GM23338 (cell line): ENCODE data around the gene TXNL4A. TPM values are rescaled to one million over a fixed set of nuclear protein-coding genes. Genes with fewer than 3 reads are reported as not detected.

Experiments used
- ATAC-seq: fragments of 200-7000 bp; cut with Tn5 transposase; 3 replicates; pipeline ENCODE4 v1.9.1; 2020
- DNase-seq: peaks from one replicate; pipeline ENCODE4 v3.0.0-alpha.2; 2015; ENCODE audit warnings: low spot score
- H2AFZ ChIP-seq: fragments of 200-600 bp; sonication (generic); 2 replicates; pipeline ENCODE4 v1.8.0; 2016; ENCODE audit warnings: antibody characterized with exemption, mild to moderate bottlenecking, moderate library complexity
- H3F3A ChIP-seq: fragments of 200-600 bp; sonication (generic); replicated peaks from 2 replicates; pipeline ENCODE4 v1.8.0; 2017; ENCODE audit warnings: antibody characterized with exemption, mixed run types, low read depth
- H3K27ac ChIP-seq: fragments of 200-600 bp; sonication (generic); 2 replicates; pipeline ENCODE4 v1.6.1; 2016; ENCODE audit warnings: low read depth
- H3K27me3 ChIP-seq: fragments of 200-600 bp; sonication (generic); 2 replicates; pipeline ENCODE4 v1.8.0; 2016; ENCODE audit warnings: mild to moderate bottlenecking, mixed run types, moderate library complexity; ENCODE audit not compliant: insufficient read depth
- H3K36me3 ChIP-seq: fragments of 200-600 bp; sonication (generic); 2 replicates; pipeline ENCODE4 v1.8.0; 2016; ENCODE audit warnings: mild to moderate bottlenecking; ENCODE audit not compliant: insufficient read depth
- H3K4me1 ChIP-seq: fragments of 200-600 bp; sonication (generic); 2 replicates; pipeline ENCODE4 v1.8.0; 2016; ENCODE audit warnings: mild to moderate bottlenecking, moderate library complexity; ENCODE audit not compliant: insufficient read depth
- H3K4me2 ChIP-seq: fragments of 200-600 bp; sonication (generic); 2 replicates; pipeline ENCODE4 v1.7.1; 2017; ENCODE audit warnings: mixed run types
- H3K4me3 ChIP-seq: fragments of 200-600 bp; sonication (generic); 2 replicates; pipeline ENCODE4 v1.6.1; 2016; ENCODE audit warnings: mixed run types
- H3K79me2 ChIP-seq: fragments of 200-600 bp; sonication (generic); replicated peaks from 2 replicates; pipeline ENCODE4 v1.8.0; 2017; ENCODE audit warnings: mild to moderate bottlenecking; ENCODE audit not compliant: insufficient read depth
- H3K9me2 ChIP-seq: fragments of 200-600 bp; sonication (generic); 2 replicates; pipeline ENCODE4 v1.8.0; 2017; ENCODE audit not compliant: insufficient read depth
- H4K20me1 ChIP-seq: fragments of 200-600 bp; sonication (generic); replicated peaks from 2 replicates; pipeline ENCODE4 v1.8.0; 2017; ENCODE audit warnings: mild to moderate bottlenecking; ENCODE audit not compliant: insufficient read depth
- H3K27ac Mint-ChIP-seq: 2 replicates; pipeline ENCODE4 v1.8.0; 2020; ENCODE audit warnings: inconsistent platforms, mild to moderate bottlenecking, moderate library complexity, mixed read lengths
- H3K27me3 Mint-ChIP-seq: 3 replicates; pipeline ENCODE4 v1.8.0; 2022; ENCODE audit warnings: low read depth, mild to moderate bottlenecking, moderate library complexity, mixed read lengths, inconsistent platforms; ENCODE audit not compliant: insufficient read depth, poor library complexity
- H3K36me3 Mint-ChIP-seq: 3 replicates; pipeline ENCODE4 v1.8.0; 2021; ENCODE audit warnings: low read depth, mild to moderate bottlenecking, inconsistent platforms, moderate library complexity, mixed read lengths
- H3K4me1 Mint-ChIP-seq: 3 replicates; pipeline ENCODE4 v1.8.0; 2020; ENCODE audit warnings: mild to moderate bottlenecking, inconsistent platforms, mixed read lengths
- H3K4me3 Mint-ChIP-seq: 3 replicates; pipeline ENCODE4 v1.8.0; 2021; ENCODE audit warnings: moderate library complexity, mild to moderate bottlenecking, inconsistent platforms, mixed read lengths
- H3K9me3 Mint-ChIP-seq: 3 replicates; pipeline ENCODE4 v1.8.0; 2020; ENCODE audit warnings: moderate library complexity, mild to moderate bottlenecking, inconsistent platforms, mixed read lengths
- CTCF ChIP-seq, 2 experiments: fragments of 200-600 bp in 1 of 2; sonication (generic) in 1 of 2; conservative IDR thresholded peaks; 2 replicates each; pipeline versions ENCODE4 v1.5.1 to v1.6.1; 2016 to 2017; ENCODE audit warnings: antibody characterized with exemption in 2 of 2, low read depth in 2 of 2, mild to moderate bottlenecking in 2 of 2, moderate library complexity in 1 of 2
- polyA plus RNA-seq: library from polyadenylated mRNA; unstranded; fragments of >200 nt; fragmentation: Nextera tagmentation; extraction: Ambion mirVana; gene quantifications from 2 replicates; pipeline ENCODE4 v1.2.1, GENCODE V29; 2016
- total RNA-seq: library from RNA; depleted of rRNA; stranded (reverse); fragments of >200 nt; shearing (Covaris generic); gene quantifications from 2 replicates; pipeline ENCODE4 v1.2.3, GENCODE V29; 2014
- TF ChIP-seq, protein P1 (sequence below): fragments of 250-450 bp; sonication (Bioruptor Pico); IDR thresholded peaks from 2 replicates; pipeline ENCODE4 v1.5.0; 2020; ENCODE audit warnings: mild to moderate bottlenecking, moderate library complexity

Gene TXNL4A
- total and polyA plus RNA-seq, 2 experiments from 2014 or later, result 51.0 to 271 TPM

- H3F3A ChIP-seq, result peaks cover 7% of the 10 kb centered on the region; the same call in 1 of the 2 replicates
- Mint-ChIP-seq H3K36me3 (no peaks in the 10 kb centered on the region), H3K4me3 (peak within 1 kb of the TSS; percentile 57), H3K27ac (no peak within 1 kb of the TSS), H3K9me3 (no peaks in the 10 kb centered on the region; the same call in 1 of the 3 replicates), H3K27me3 (peaks cover 58% of the 10 kb centered on the region), H3K4me1 (peaks cover 26% of the 10 kb centered on the region)
- DNase-seq (peak; percentile 90), ATAC-seq (peak; percentile 84)
- peak within 1 kb of the TSS; percentile 78 for H3K4me2 ChIP-seq
- H3K4me1 ChIP-seq, result peaks cover 20% of the 10 kb centered on the region
- peaks cover 6% of the 10 kb centered on the region; the same call in 1 of the 2 replicates for H4K20me1 ChIP-seq
- no peak within 1 kb of the TSS for H2AFZ ChIP-seq
- no peaks in the 10 kb centered on the region for H3K9me2 ChIP-seq
- no peak within 1 kb of the TSS for H3K27ac ChIP-seq
- peak in 1 of 2 experiments; percentile 11; a peak in 2 of 4 replicates for TF ChIP-seq CTCF (conservative IDR thresholded peaks at IDR 0.05; ENCODE audit: low read depth in 2 of 2)
- TF ChIP-seq, protein P1, sequence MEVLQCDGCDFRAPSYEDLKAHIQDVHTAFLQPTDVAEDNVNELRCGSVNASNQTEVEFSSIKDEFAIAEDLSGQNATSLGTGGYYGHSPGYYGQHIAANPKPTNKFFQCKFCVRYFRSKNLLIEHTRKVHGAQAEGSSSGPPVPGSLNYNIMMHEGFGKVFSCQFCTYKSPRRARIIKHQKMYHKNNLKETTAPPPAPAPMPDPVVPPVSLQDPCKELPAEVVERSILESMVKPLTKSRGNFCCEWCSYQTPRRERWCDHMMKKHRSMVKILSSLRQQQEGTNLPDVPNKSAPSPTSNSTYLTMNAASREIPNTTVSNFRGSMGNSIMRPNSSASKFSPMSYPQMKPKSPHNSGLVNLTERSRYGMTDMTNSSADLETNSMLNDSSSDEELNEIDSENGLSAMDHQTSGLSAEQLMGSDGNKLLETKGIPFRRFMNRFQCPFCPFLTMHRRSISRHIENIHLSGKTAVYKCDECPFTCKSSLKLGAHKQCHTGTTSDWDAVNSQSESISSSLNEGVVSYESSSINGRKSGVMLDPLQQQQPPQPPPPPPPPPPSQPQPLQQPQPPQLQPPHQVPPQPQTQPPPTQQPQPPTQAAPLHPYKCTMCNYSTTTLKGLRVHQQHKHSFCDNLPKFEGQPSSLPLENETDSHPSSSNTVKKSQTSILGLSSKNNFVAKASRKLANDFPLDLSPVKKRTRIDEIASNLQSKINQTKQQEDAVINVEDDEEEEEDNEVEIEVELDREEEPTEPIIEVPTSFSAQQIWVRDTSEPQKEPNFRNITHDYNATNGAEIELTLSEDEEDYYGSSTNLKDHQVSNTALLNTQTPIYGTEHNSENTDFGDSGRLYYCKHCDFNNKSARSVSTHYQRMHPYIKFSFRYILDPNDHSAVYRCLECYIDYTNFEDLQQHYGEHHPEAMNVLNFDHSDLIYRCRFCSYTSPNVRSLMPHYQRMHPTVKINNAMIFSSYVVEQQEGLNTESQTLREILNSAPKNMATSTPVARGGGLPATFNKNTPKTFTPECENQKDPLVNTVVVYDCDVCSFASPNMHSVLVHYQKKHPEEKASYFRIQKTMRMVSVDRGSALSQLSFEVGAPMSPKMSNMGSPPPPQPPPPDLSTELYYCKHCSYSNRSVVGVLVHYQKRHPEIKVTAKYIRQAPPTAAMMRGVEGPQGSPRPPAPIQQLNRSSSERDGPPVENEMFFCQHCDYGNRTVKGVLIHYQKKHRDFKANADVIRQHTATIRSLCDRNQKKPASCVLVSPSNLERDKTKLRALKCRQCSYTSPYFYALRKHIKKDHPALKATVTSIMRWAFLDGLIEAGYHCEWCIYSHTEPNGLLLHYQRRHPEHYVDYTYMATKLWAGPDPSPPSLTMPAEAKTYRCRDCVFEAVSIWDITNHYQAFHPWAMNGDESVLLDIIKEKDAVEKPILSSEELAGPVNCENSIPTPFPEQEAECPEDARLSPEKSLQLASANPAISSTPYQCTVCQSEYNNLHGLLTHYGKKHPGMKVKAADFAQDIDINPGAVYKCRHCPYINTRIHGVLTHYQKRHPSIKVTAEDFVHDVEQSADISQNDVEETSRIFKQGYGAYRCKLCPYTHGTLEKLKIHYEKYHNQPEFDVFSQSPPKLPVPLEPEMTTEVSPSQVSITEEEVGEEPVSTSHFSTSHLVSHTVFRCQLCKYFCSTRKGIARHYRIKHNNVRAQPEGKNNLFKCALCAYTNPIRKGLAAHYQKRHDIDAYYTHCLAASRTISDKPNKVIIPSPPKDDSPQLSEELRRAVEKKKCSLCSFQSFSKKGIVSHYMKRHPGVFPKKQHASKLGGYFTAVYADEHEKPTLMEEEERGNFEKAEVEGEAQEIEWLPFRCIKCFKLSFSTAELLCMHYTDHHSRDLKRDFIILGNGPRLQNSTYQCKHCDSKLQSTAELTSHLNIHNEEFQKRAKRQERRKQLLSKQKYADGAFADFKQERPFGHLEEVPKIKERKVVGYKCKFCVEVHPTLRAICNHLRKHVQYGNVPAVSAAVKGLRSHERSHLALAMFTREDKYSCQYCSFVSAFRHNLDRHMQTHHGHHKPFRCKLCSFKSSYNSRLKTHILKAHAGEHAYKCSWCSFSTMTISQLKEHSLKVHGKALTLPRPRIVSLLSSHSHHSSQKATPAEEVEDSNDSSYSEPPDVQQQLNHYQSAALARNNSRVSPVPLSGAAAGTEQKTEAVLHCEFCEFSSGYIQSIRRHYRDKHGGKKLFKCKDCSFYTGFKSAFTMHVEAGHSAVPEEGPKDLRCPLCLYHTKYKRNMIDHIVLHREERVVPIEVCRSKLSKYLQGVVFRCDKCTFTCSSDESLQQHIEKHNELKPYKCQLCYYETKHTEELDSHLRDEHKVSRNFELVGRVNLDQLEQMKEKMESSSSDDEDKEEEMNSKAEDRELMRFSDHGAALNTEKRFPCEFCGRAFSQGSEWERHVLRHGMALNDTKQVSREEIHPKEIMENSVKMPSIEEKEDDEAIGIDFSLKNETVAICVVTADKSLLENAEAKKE (CRISPR knock-in tag), result no peak
- peaks cover 60% of the 10 kb centered on the region for H3K27me3 ChIP-seq
- 0 out of 2 replicates have a peak, but pooled peaks cover 5% of the 10 kb centered on the region for H3K79me2 ChIP-seq
- H3K4me3 ChIP-seq, result peak within 1 kb of the TSS; percentile 56
- no peaks in the 10 kb centered on the region for H3K36me3 ChIP-seq
These were observed 23.8 kb downstream of the TXNL4A start, which contains the start of gene HSBP1L1 for GRCh38 chr18:79964330-79965118. TSS of gene HSBP1L1 (plus strand) at chr18:79964643. CDS start at chr18:79964736, 93 bp downstream.
